Thyroid gland (tissue), 4 donors: ENCODE data around the gene MYO1D. TPM values are rescaled to one million over a fixed set of nuclear protein-coding genes. Genes with fewer than 3 reads are reported as not detected.

ENCODE experiments used
- DNase-seq, 2 donors: peaks; one replicate each; pipeline ENCODE4 v3.0.0-alpha.2; 2019
- H3K27ac ChIP-seq, 3 donors: fragments of 200-600 bp; sonication (generic); 1 replicate in 2 of 3; 2 replicates in 1 of 3; pipeline ENCODE4 v1.5.1; 2016 to 2019; ENCODE audit warnings: mild to moderate bottlenecking in 1 of 3, moderate library complexity in 1 of 3
- H3K27me3 ChIP-seq: fragments of 200-600 bp; sonication (generic); one replicate; pipeline ENCODE4 v1.5.1; 2019
- H3K36me3 ChIP-seq, 2 donors: fragments of 200-600 bp; sonication (generic); one replicate each; pipeline ENCODE4 v1.5.1; 2016 to 2019
- H3K4me1 ChIP-seq, 2 donors: fragments of 200-600 bp; sonication (generic); one replicate each; pipeline ENCODE4 v1.5.1; 2017 to 2019
- H3K4me3 ChIP-seq, 3 donors: fragments of 200-600 bp; sonication (generic); replicated peaks in 1 of 3; 1 replicate in 2 of 3; 2 replicates in 1 of 3; pipeline ENCODE4 v1.5.1; 2016; ENCODE audit warnings: mild to moderate bottlenecking in 1 of 3
- H3K9me3 ChIP-seq: fragments of 200-600 bp; sonication (generic); one replicate; pipeline ENCODE4 v1.5.1; 2017
- CTCF ChIP-seq, 6 experiments: fragments of 200-600 bp in 3 of 6; fragments of 450-650 bp in 3 of 6; sonication (generic) in 3 of 6; IDR thresholded peaks; one replicate each; pipeline ENCODE4 v1.5.1; 2016 to 2019; ENCODE audit warnings: antibody characterized with exemption in 6 of 6, mild to moderate bottlenecking in 2 of 6, inconsistent platforms in 1 of 6, moderate library complexity in 1 of 6
- POLR2A ChIP-seq, 2 donors: fragments of 450-650 bp; IDR thresholded peaks; one replicate each; pipeline ENCODE4 v1.6.1; 2017; ENCODE audit warnings: antibody characterized with exemption in 2 of 2, mild to moderate bottlenecking in 2 of 2, moderate library complexity in 1 of 2
- WGBS, 2 donors: methylation state at CpG; one replicate each; pipeline ENCODE4 v1.1.5; 2017; 5-methylcytosine and 5-hydroxymethylcytosine counted together
- intact Hi-C: fragments of 100-400 bp; cut with DNase I; formaldehyde crosslinking; loops from one replicate; pipeline ENCODE4 v1.15.1; 2023
- total RNA-seq, 4 donors: library from RNA; depleted of rRNA; stranded (reverse); fragments of >200 nt; gene quantifications; one replicate each; pipeline ENCODE4 v1.2.3, GENCODE V29; 2016

Gene MYO1D
- total RNA-seq, 4 donors from 2014 or later, result 91.9 to 143 (median 97.8) TPM

- no peak for DNase-seq
- Histone ChIP-seq H3K4me3 (no peak overlapping the region), H3K36me3 (no peaks in the 10 kb centered on the region), H3K4me1 (no peaks in the 10 kb centered on the region), H3K9me3 (no peaks in the 10 kb centered on the region), H3K27ac (no peak overlapping the region), H3K27me3 (no peaks in the 10 kb centered on the region)
- intact Hi-C loops, result no loop called here
- 93 to 94% methylated on average over 4 of the region's 4 CpGs for WGBS, 2 donors
- TF ChIP-seq CTCF (IDR thresholded peaks at IDR 0.05) (no peak), POLR2A (IDR thresholded peaks at IDR 0.05) (no peak)
Measured at GRCh38 chr17:32622540-32622939, 254.4 kb downstream of the MYO1D start.

GRCh38 chr17:32621612-32622312 is 255.2 kb downstream of the MYO1D start:
- no peak for TF ChIP-seq CTCF (IDR thresholded peaks at IDR 0.05)
- no peak for TF ChIP-seq POLR2A (IDR thresholded peaks at IDR 0.05)
- intact Hi-C loops, result no loop called here
- Histone ChIP-seq H3K9me3 (no peaks in the 10 kb centered on the region), H3K27ac (no peak overlapping the region), H3K4me3 (no peak overlapping the region), H3K4me1 (no peaks in the 10 kb centered on the region), H3K36me3 (no peaks in the 10 kb centered on the region), H3K27me3 (no peaks in the 10 kb centered on the region)
- DNase-seq, result no peak
- 76 to 83% methylated on average over 3 of the region's 3 CpGs for WGBS, 2 donors

- WGBS, 2 donors, result 91 to 93% methylated on average over 3 of the region's 3 CpGs
- Histone ChIP-seq H3K36me3 (no peaks in the 10 kb centered on the region), H3K9me3 (no peaks in the 10 kb centered on the region), H3K27ac (no peak overlapping the region), H3K4me3 (no peak overlapping the region), H3K27me3 (no peaks in the 10 kb centered on the region), H3K4me1 (no peaks in the 10 kb centered on the region)
- intact Hi-C loops, result no loop called here
- DNase-seq, result no peak
- TF ChIP-seq CTCF (IDR thresholded peaks at IDR 0.05), result no peak
- TF ChIP-seq POLR2A (IDR thresholded peaks at IDR 0.05), result no peak
Measured at GRCh38 chr17:32615326-32615725, 261.6 kb downstream of the MYO1D start.

- no peak for DNase-seq
- TF ChIP-seq CTCF (IDR thresholded peaks at IDR 0.05), result no peak
- no peak for TF ChIP-seq POLR2A (IDR thresholded peaks at IDR 0.05)
- Histone ChIP-seq H3K27me3 (no peaks in the 10 kb centered on the region), H3K36me3 (no peaks in the 10 kb centered on the region), H3K9me3 (no peaks in the 10 kb centered on the region), H3K27ac (no peak overlapping the region), H3K4me1 (no peaks in the 10 kb centered on the region), H3K4me3 (no peak overlapping the region)
- intact Hi-C loops, result no loop called here
- WGBS, 2 donors, result 93 to 95% methylated on average over 6 of the region's 6 CpGs
Measured at GRCh38 chr17:32610943-32611342, 266.0 kb downstream of the MYO1D start.

GRCh38 chr17:32609884-32610650 is 266.9 kb downstream of the MYO1D start:
- H3K36me3 ChIP-seq, result no peaks in the 10 kb centered on the region
- DNase-seq, result no peak
- H3K27me3 ChIP-seq, result no peaks in the 10 kb centered on the region
- no peak overlapping the region for H3K27ac ChIP-seq
- no peak overlapping the region for H3K4me3 ChIP-seq
- H3K4me1 ChIP-seq, result no peaks in the 10 kb centered on the region
- H3K9me3 ChIP-seq, result no peaks in the 10 kb centered on the region
- intact Hi-C loops, result no loop called here
- TF ChIP-seq CTCF (IDR thresholded peaks at IDR 0.05) (no peak), POLR2A (IDR thresholded peaks at IDR 0.05) (no peak)
- WGBS, 2 donors, result 82 to 85% methylated on average over 7 of the region's 7 CpGs
